ENCODE results near the gene EPHA1. TPM values are rescaled to one million over a fixed set of nuclear protein-coding genes. Genes with fewer than 3 reads are reported as not detected.
A peak's percentile ranks its signal among the peaks of the same experiment; 100 is the strongest.

The EPHA1 gene
- total RNA-seq, 2 experiments from 2014 or later = 0.47 to 1.6 TPM

- H3K27ac Mint-ChIP-seq = no peak overlapping the region
- H3K4me3 Mint-ChIP-seq = no peak overlapping the region
- no peak for ATAC-seq
- H3K9me3 Mint-ChIP-seq (ENCODE audit: low read depth) = no peaks in the 10 kb centered on the region
- CTCF ChIA-PET = interaction anchor here (0.9 to 2.2 kb wide), 3 partner anchors 8 to 29 kb away, joined by 3 to 6 read pairs (median 6); no protein-coding TSS in a partner anchor
- no peak for DNase-seq
- H3K36me3 Mint-ChIP-seq = peaks cover 18% of the 10 kb centered on the region
- H3K4me1 Mint-ChIP-seq = peaks cover 14% of the 10 kb centered on the region
- H3K27me3 Mint-ChIP-seq = no peaks in the 10 kb centered on the region
Observed at GRCh38 chr7:143388051-143388450, 20.6 kb downstream of the EPHA1 start.

DNA sequence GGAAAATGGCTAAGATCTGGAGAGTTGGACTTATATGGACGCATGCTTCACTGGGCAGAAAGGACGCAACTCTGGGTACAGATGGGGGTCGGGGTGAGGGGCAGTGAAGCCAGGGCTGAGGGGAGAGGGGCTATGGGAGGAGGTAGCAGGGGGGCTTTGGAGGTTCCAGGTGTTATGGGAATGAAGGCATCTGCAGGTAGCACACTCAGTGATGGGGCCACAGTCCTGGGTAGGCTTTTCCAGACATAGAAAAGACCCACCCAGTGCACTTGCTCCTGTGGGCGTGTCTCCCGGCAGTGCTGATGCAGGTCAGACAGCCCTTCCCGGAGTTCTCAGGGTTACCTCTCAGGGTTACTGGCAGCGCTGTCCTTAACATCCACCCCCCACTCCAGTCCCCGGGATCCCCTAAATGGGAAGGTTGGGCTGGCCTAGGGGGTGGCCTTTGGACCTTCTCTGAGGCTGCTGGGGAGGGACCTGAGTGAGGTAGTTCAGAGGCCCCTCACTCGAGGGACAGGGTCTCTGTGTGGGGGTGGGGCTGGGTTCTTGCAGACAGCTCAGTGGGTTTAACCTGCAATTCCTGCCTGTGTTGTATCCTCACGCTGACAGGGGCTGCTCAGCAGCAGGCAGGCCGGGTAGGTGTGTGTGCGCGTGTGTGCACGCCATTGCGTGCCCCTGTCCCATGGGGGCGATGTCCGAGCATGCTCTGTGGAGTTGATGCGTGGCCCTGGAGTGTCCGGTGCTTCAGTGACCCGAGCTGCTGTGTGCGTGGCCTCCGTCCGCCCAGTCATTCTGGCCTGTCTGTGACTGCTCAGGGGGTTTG lies 21.3 kb downstream of the EPHA1 start:
- ATAC-seq = no peak
- Mint-ChIP-seq H3K27me3 (no peaks in the 10 kb centered on the region), H3K4me3 (no peak overlapping the region), H3K36me3 (peaks cover 21% of the 10 kb centered on the region), H3K27ac (no peak overlapping the region), H3K4me1 (peaks cover 14% of the 10 kb centered on the region), H3K9me3 (ENCODE audit: low read depth) (no peaks in the 10 kb centered on the region)
- CTCF ChIA-PET = interaction anchor here (1.0 kb wide), 1 partner anchor 30 kb away, joined by 6 read pairs; no protein-coding TSS in a partner anchor
- DNase-seq = no peak

GRCh38 chr7:143385891-143386781 lies 22.5 kb downstream of the EPHA1 start:
- Mint-ChIP-seq H3K27ac (no peak overlapping the region), H3K4me3 (no peak overlapping the region), H3K4me1 (peaks cover 14% of the 10 kb centered on the region), H3K36me3 (peaks cover 17% of the 10 kb centered on the region), H3K9me3 (ENCODE audit: low read depth) (no peaks in the 10 kb centered on the region), H3K27me3 (no peaks in the 10 kb centered on the region)
- CTCF ChIA-PET = interaction anchor here (0.7 to 1.4 kb wide), 4 partner anchors 23 to 146 kb away, joined by 3 to 7 read pairs (median 4); no protein-coding TSS in a partner anchor
- peak; percentile 65 for ATAC-seq
- DNase-seq = peak; percentile 80

- DNase-seq = no peak
- H3K36me3 Mint-ChIP-seq = peaks cover 13% of the 10 kb centered on the region
- CTCF ChIA-PET = interaction anchor here (0.5 to 2.0 kb wide), 8 partner anchors 9 to 802 kb away, joined by 3 to 10 read pairs (median 3); partner anchors contain the start of gene GSTK1
- H3K9me3 Mint-ChIP-seq (ENCODE audit: low read depth) = no peaks in the 10 kb centered on the region
- no peaks in the 10 kb centered on the region for H3K27me3 Mint-ChIP-seq
- H3K4me1 Mint-ChIP-seq = peaks cover 13% of the 10 kb centered on the region
- no peak overlapping the region for H3K27ac Mint-ChIP-seq
- no peak overlapping the region for H3K4me3 Mint-ChIP-seq
- ATAC-seq = no peak
Observed at GRCh38 chr7:143384661-143385631, 23.7 kb downstream of the EPHA1 start.

DNA sequence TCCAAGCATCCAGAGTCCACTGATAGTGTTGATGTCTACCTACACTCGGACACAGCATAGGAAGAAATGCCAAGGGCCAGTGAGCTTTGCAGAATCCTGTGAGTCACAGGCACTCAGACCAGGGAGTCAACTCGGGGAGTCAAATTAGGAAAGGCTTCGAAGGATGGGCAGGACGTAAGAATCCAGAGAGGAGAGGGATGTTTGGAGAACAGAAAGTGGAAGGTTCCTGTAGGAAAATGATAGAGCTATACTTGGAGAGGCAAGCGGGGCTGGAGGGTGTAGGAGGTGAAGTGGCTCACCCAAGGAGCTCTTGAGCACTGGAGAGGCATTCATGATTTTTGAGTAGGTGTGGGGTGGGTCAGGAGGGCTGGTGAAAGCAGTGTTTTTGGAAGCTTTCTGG lies 24.5 kb downstream of the EPHA1 start:
- Mint-ChIP-seq H3K36me3 (peaks cover 9% of the 10 kb centered on the region), H3K27me3 (no peaks in the 10 kb centered on the region), H3K9me3 (ENCODE audit: low read depth) (no peaks in the 10 kb centered on the region), H3K4me3 (no peak overlapping the region), H3K4me1 (peaks cover 13% of the 10 kb centered on the region), H3K27ac (no peak overlapping the region)
- ATAC-seq = no peak
- DNase-seq = no peak
- CTCF ChIA-PET = interaction anchor here (0.7 to 2.0 kb wide), 9 partner anchors 9 to 144 kb away, joined by 3 to 10 read pairs (median 3); partner anchors contain the start of gene GSTK1

DNA sequence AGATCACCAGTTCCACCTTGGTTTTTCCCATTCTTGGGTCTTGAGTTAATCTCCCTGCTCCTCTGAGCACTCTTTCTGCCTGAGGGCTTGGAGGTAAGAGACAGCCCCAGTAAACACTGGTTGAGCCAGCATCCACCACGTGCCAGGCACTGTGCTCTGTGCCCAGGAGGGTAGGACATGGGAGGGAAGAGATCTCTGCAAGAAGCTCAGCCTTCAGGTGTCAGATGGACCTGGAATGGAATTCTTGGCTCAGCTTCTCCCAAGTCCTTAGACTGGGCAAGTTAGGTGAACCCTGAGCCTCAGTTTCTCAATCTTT lies 25.1 kb downstream of the EPHA1 start:
- ATAC-seq = no peak
- CTCF ChIA-PET = interaction anchor here (0.8 to 2.0 kb wide), 7 partner anchors 8 to 143 kb away, joined by 3 to 10 read pairs (median 3); partner anchors contain the start of gene GSTK1
- Mint-ChIP-seq H3K36me3 (peaks cover 9% of the 10 kb centered on the region), H3K4me1 (peaks cover 17% of the 10 kb centered on the region), H3K4me3 (no peak overlapping the region), H3K27me3 (no peaks in the 10 kb centered on the region), H3K9me3 (ENCODE audit: low read depth) (no peaks in the 10 kb centered on the region), H3K27ac (peak overlapping the region; percentile 39)
- DNase-seq = no peak

DNA sequence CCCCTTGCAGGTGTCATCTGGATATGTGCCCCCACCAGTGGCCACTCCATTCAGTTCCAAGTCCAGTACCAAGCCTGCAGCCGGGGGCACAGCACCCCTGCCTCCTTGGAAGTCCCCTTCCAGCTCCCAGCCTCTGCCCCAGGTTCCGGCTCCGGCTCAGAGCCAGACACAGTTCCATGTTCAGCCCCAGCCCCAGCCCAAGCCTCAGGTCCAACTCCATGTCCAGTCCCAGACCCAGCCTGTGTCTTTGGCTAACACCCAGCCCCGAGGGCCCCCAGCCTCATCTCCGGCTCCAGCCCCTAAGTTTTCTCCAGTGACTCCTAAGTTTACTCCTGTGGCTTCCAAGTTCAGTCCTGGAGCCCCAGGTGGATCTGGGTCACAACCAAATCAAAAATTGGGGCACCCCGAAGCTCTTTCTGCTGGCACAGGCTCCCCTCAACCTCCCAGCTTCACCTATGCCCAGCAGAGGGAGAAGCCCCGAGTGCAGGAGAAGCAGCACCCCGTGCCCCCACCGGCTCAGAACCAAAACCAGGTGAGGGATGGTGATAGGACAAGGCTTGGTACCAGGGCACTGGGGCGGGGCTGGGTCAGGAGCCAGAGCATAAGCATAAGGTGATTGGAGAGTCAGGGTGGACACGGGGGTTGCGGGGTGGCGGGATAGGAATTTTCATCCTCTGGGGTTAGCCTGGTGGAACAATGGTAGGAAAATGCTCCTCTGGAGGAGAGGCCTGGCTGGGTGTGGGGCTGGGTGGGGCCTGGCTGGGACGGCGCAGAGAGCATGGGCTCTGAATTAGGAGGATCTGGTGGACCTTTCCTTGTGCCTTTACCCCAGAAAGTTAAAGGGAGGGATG lies 25.6 kb downstream of the EPHA1 start:
- H3K4me1 Mint-ChIP-seq = peaks cover 22% of the 10 kb centered on the region
- H3K27me3 Mint-ChIP-seq = no peaks in the 10 kb centered on the region
- peaks cover 9% of the 10 kb centered on the region for H3K36me3 Mint-ChIP-seq
- DNase-seq (no peak), ATAC-seq (no peak)
- CTCF ChIA-PET = interaction anchor here (1.0 to 2.0 kb wide), 5 partner anchors 8 to 143 kb away, joined by 3 to 10 read pairs (median 5); no protein-coding TSS in a partner anchor
- no peaks in the 10 kb centered on the region for H3K9me3 Mint-ChIP-seq (ENCODE audit: low read depth)
- peak overlapping the region; percentile 39 for H3K27ac Mint-ChIP-seq
- H3K4me3 Mint-ChIP-seq = no peak overlapping the region

- Mint-ChIP-seq H3K9me3 (ENCODE audit: low read depth) (no peaks in the 10 kb centered on the region), H3K27me3 (no peaks in the 10 kb centered on the region), H3K4me1 (peaks cover 21% of the 10 kb centered on the region), H3K36me3 (peaks cover 6% of the 10 kb centered on the region), H3K27ac (peak overlapping the region; percentile 33), H3K4me3 (no peak overlapping the region)
- ATAC-seq (no peak), DNase-seq (no peak)
- CTCF ChIA-PET = interaction anchor here (1.3 to 3.6 kb wide), 3 partner anchors 26 to 83 kb away, joined by 3 to 46 read pairs (median 5); partner anchors contain the start of gene EPHA1
Observed at GRCh38 chr7:143382126-143382790, 26.4 kb downstream of the EPHA1 start.

DNA sequence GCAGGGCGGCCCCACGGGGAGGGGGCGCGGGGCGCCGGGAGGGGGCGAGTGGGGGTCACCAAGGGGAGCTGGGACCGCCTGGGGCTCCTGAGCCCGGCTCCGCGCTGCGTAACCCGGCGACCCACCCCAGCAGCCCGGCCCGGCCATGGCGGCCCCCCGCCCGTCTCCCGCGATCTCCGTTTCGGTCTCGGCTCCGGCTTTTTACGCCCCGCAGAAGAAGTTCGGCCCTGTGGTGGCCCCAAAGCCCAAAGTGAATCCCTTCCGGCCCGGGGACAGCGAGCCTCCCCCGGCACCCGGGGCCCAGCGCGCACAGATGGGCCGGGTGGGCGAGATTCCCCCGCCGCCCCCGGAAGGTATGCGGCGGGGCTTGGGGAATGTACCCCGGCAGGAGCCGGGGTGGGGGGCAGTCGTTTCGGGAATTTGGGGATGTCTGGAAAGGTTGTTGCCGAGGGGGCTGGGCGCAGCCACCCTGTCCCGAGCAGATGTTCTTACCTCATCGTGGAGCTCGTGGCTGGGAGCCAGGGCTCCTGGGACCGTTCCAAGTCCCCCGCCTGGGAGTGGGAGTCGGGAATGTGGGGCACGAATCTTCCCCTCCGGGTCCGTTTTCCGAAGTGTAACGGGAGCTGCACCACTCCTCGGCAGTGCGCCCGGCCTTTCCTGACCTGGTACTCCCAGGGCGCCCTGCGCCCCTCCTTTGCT lies 27.1 kb downstream of the EPHA1 start:
- H3K27ac Mint-ChIP-seq = peak overlapping the region; percentile 61
- peaks cover 6% of the 10 kb centered on the region for H3K36me3 Mint-ChIP-seq
- peak; percentile 58 for DNase-seq

GRCh38 chr7:143380646-143381426 lies 27.8 kb downstream of the EPHA1 start, which contains the start of gene ZYX:
TSS of gene ZYX (plus strand) at chr7:143381345. CDS start at chr7:143381572, 227 bp downstream.
- Mint-ChIP-seq H3K36me3 (peaks cover 6% of the 10 kb centered on the region), H3K27me3 (no peaks in the 10 kb centered on the region), H3K27ac (peak within 1 kb of the TSS; percentile 94), H3K4me1 (peaks cover 35% of the 10 kb centered on the region), H3K4me3 (peak within 1 kb of the TSS; percentile 79), H3K9me3 (ENCODE audit: low read depth) (no peaks in the 10 kb centered on the region)
- ATAC-seq (peak; percentile 79), DNase-seq (peak; percentile 95)
- CTCF ChIA-PET = interaction anchor here (0.7 to 3.6 kb wide), 30 partner anchors 8 to 853 kb away, joined by 3 to 46 read pairs (median 4); partner anchors contain the start of genes CASP2, EPHA1 and GSTK1

More for the DNA sequence above, 27.1 kb downstream of the EPHA1 start:
- CTCF ChIA-PET = interaction anchor here (1.3 to 3.6 kb wide), 4 partner anchors 11 to 141 kb away, joined by 3 to 46 read pairs (median 19); partner anchors contain the start of gene EPHA1
- no peaks in the 10 kb centered on the region for H3K9me3 Mint-ChIP-seq (ENCODE audit: low read depth)
- no peak overlapping the region for H3K4me3 Mint-ChIP-seq
- no peaks in the 10 kb centered on the region for H3K27me3 Mint-ChIP-seq
- H3K4me1 Mint-ChIP-seq = peaks cover 28% of the 10 kb centered on the region
- ATAC-seq = no peak
